Measurements from ENCODE around the gene RASSF5.
A peak's percentile ranks its signal among the peaks of the same experiment; 100 is the strongest.

RASSF5 gene

DNA sequence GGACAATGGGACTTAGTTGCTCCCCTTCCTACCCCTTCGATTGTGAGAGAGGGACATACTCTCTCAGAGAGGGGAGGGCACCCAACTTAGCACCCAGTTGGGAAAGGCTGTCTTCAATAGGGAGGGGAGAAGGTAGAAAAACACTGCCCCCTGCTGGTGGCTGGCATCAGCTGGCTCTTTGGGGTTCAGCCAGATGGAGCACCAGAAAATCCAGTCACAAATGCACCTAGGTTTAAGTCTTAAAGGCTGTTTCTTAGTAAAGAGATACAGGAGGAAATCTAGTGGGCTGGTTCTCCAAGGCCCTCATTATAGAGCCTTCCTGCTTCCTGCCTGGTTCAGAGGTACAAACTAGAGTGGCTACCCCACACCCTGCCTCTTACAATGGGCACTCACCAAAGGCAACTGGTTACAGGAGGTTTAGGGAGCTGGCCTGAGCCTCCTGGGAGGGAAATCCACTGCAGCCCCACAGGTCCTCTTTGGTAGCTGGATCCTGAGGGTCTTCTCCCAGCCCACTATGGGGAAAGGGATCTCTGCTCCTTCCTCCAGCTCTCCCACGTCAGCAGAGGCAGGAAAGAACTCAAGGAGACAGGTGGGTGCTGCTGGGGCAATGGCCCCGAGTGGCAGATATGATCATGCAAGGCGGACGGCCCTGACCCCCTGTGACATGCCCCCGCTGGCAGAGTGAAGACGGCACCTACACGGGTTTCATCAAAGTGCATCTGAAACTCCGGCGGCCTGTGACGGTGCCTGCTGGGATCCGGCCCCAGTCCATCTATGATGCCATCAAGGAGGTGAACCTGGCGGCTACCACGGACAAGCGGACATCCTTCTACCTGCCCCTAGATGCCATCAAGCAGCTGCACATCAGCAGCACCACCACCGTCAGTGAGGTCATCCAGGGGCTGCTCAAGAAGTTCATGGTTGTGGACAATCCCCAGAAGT lies 76.6 kb downstream of the RASSF5 start:
- DNase-seq (ENCODE audit: low read depth in 2 of 2, low spot score in 1 of 2): peak; percentile 79 to 85

DNA sequence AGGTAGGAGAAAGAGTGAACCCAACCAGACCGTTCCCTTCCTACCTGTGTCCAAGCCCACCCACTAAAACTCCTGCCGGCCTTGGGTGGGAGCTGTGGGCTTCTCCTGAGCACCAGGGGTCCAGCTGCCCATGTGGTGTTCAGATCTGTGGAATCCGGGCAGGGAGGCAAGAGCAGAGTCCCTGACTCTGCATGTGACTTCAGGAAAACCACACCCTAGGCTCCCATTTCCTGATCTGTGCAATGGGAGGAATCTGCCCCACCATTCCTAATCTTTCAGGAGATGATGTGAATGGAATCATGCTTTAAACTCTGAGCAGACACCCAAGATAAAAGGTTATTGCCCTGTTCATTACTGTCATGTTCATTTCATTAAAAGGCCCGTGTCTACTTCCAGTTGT lies 77.4 kb downstream of the RASSF5 start:
- no peak for DNase-seq (ENCODE audit: low read depth in 2 of 2, low spot score in 1 of 2)

DNA sequence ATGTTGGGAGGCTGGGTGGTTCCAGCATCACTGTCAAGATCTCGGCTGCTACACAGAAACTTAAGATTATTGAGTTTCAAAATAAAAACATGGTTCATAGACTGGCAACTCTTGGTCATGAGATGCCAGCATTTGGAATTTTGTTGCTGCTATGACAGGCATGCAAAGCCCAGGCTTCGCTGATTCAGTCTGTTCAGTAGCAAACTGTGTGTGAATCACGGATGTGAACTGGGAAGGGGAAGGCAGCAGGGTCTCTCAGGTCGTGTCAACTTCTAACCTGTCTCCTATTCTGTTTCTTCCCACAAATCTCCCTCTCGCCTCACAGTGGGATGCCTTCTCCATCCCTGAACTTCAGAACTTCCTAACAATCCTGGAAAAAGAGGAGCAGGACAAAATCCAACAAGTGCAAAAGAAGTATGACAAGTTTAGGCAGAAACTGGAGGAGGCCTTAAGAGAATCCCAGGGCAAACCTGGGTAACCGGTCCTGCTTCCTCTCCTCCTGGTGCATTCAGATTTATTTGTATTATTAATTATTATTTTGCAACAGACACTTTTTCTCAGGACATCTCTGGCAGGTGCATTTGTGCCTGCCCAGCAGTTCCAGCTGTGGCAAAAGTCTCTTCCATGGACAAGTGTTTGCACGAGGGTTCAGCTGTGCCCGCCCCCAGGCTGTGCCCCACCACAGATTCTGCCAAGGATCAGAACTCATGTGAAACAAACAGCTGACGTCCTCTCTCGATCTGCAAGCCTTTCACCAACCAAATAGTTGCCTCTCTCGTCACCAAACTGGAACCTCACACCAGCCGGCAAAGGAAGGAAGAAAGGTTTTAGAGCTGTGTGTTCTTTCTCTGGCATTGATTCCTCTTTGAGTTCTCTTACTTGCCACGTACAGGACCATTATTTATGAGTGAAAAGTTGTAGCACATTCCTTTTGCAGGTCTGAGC lies 79.4 kb downstream of the RASSF5 start:
- no peak for DNase-seq (ENCODE audit: low read depth in 2 of 2, low spot score in 1 of 2)

DNA sequence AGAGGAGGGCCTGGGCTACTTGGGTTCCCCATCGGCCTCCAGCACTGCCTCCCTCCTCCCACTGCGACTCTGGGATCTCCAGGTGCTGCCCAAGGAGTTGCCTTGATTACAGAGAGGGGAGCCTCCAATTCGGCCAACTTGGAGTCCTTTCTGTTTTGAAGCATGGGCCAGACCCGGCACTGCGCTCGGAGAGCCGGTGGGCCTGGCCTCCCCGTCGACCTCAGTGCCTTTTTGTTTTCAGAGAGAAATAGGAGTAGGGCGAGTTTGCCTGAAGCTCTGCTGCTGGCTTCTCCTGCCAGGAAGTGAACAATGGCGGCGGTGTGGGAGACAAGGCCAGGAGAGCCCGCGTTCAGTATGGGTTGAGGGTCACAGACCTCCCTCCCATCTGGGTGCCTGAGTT lies 80.6 kb downstream of the RASSF5 start:
- DNase-seq (ENCODE audit: low read depth in 2 of 2, low spot score in 1 of 2): no peak

DNA sequence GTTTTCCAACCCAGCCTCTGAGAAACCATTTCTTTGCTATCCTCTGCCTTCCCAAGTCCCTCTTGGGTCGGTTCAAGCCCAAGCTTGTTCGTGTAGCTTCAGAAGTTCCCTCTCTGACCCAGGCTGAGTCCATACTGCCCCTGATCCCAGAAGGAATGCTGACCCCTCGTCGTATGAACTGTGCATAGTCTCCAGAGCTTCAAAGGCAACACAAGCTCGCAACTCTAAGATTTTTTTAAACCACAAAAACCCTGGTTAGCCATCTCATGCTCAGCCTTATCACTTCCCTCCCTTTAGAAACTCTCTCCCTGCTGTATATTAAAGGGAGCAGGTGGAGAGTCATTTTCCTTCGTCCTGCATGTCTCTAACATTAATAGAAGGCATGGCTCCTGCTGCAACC lies 81.2 kb downstream of the RASSF5 start:
- DNase-seq (ENCODE audit: low read depth in 2 of 2, low spot score in 1 of 2): no peak

- no peak for DNase-seq (ENCODE audit: low read depth in 2 of 2, low spot score in 1 of 2)
These were observed 81.9 kb downstream of the RASSF5 start for GRCh38 chr1:206589206-206589605.

DNA sequence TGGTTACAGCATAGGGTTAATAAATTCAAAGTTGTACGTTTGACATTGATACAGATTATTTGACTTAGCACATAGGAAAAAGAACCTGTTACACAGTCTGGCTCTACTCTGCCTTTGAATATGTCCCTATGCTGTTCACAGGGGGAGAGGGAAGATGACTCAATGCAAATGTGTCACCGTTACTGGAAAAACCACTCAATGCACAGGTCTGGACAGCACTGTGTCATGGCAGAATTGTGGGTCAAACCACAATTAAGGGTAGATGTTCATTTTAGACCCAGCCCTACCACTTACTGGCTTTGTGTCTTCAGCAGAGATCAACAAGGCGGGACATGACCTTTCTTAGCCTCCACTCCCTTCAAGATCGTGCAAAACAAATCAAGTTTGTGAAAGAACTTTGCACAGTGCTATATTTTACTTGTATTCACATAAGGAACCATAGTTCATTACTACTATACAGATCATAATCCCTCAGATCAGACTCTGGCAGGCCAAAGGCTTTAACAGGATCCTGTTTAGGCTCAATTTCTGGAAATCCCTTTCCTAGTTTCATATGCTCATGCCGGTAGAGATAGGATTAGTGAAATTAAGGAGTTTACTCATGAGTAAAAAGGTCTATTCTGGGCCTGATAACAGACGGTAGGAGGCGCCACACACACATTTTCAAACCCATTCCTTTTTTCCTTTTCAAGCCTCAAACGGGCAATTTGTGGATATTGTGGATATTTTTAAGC lies 82.9 kb downstream of the RASSF5 start:
- DNase-seq (ENCODE audit: low read depth in 2 of 2, low spot score in 1 of 2): no peak

GRCh38 chr1:206591226-206591625 lies 83.9 kb downstream of the RASSF5 start:
- DNase-seq (ENCODE audit: low read depth in 2 of 2, low spot score in 1 of 2): no peak

- no peak for DNase-seq (ENCODE audit: low read depth in 2 of 2, low spot score in 1 of 2)
These were observed 84.4 kb downstream of the RASSF5 start for GRCh38 chr1:206591696-206592095.

DNA sequence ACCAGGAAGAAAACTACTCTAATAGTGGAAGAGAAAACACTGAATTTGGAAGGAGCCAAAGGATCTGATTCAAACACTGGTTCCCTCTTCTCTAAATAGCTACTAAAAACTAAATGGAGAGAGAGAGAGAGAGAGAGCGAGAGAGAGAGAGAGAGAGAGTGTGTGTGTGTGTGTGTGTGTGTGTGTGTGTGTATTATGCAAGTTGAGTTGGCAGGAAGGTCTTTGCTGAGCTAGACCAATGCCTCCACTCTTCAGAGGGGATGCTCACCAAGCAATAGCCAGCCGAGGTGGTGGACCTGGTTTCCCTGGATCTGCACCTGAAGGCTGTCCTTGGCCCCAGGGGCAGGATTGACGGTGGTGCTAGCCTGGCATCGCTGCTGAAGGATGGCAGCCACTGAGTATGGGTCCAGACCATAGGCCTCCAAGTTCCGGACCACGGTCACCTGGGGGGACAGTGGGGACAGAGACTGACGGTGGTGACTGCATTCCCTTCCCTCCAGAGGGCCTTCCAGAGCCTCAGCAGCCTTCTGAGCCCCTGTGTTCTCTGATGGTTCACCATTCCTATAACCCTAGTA lies 86.1 kb downstream of the RASSF5 start:
- DNase-seq (ENCODE audit: low read depth in 2 of 2, low spot score in 1 of 2): no peak

DNA sequence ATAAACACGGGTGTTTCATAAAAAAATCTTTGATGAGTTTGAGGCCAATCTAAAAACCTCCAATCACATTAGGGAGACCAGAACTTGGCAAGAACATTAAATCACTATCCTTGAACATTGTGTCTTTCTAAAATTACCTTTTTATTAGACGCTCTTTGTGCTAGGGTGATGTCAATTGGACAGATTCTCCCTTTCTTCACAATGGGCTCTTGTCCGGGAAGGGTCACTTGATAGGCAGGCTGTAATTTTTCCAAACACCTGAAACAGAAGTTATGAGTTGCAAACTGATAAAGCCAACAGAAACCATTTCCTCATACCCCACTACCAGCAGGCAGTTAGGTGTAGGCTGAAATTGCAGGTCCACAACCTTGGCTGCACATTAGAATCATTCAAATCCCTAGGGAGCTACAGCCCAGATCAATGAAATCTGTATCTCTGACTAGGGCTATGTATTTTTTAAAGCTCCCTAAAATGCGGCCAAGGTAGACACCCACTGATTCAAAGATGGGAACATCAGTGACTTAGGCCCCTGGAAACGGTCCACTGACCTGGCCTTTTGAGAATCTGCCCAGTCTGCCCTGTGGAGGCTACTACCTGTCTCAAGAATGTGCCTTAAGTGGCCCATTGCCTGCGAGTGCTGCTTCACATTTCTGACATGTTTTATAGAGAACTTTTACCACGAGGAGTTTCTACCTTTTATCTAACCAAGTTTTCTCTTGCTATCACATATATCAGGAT lies 88.4 kb downstream of the RASSF5 start:
- no peak for DNase-seq (ENCODE audit: low read depth in 2 of 2, low spot score in 1 of 2)

DNA sequence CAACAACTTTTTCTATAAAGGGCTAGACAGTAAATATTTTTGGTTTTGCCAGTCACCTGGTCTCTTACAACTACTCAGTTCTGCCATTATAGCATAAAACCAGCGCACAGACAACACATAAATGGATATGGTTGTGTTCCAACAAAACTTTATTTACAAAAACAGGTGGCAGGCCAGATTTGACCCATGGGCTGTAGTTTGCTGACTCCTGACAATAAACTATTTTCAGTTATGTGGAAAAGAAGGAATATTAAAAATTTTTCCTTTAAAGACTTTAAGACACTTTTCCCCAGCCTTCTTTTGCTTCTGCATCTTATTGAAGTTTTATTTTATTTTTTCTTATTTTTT lies 89.0 kb downstream of the RASSF5 start:
- no peak for DNase-seq (ENCODE audit: low read depth in 2 of 2, low spot score in 1 of 2)

- no peak for DNase-seq (ENCODE audit: low read depth in 2 of 2, low spot score in 1 of 2)
These were observed 93.2 kb downstream of the RASSF5 start for GRCh38 chr1:206600527-206600926.

DNA sequence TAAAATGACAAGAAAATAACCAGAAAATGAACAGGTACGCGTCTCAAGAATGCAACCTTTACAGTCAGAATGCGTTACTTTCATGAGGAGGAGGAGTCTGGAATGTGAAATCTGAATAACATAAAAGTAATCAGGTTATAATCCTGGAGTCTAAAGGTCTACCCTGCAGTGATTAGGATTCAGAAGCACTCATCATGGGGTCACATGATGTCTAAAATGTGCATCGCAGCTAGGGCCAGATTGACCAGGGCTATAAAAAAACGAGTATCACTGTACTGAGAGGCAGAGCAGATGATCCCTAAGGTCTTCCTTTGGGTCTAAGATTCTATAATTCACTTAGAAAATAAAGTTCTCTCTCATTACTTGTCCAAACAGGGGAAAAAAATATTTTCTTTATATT lies 97.5 kb downstream of the RASSF5 start:
- DNase-seq (ENCODE audit: low read depth in 2 of 2, low spot score in 1 of 2): no peak

GRCh38 chr1:206606867-206607266 lies 99.5 kb downstream of the RASSF5 start:
- no peak for DNase-seq (ENCODE audit: low read depth in 2 of 2, low spot score in 1 of 2)

GRCh38 chr1:206608108-206608698 lies 100.9 kb downstream of the RASSF5 start:
- DNase-seq (ENCODE audit: low read depth in 2 of 2, low spot score in 1 of 2): peak in 1 of 2 donors; percentile 28

GRCh38 chr1:206609229-206609991 lies 102.1 kb downstream of the RASSF5 start:
- no peak for DNase-seq (ENCODE audit: low read depth in 2 of 2, low spot score in 1 of 2)

DNA sequence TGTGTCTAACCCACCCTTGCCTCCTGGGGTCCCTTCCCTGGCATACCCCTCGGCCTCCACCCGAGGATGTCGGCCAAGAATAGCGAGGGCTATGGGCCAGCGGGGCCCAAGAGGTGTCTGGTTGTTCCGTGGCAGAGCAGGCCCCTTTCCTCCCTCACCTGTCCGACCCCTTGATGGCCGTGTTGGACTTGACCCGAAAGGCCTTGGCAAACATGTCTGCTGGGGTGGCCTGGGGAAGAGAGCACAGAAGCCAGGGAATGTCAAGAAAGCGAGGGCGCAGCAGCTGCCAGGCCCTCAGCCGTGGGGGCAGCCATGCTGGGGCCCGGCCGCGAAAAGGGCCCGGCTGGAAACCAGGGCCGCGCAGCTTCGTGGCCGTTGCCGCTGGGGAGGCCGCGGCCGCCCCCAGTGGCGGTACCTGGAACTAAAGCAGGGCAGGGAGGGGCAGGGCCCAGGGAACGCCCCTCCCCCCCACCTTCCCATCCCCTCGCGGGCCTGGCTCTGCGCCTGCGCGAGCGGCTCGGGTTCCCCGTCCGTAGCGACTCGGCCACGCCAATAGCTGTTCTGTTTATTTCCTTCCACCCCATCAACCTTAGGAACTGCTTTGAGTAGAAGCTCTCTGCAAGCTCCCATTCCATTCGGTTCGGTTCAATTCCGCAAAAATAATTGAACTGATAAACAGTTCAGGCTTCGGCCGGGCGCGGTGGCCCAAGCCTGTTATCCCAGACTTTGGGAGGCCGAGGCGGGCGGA lies 105.0 kb downstream of the RASSF5 start, which contains the start of gene EIF2D:
Gene EIF2D (minus strand): TSS at position 337 of the 748 bp plus-strand sequence. CDS start 123 bp downstream, at position 214.
- DNase-seq (ENCODE audit: low read depth in 2 of 2, low spot score in 1 of 2): peak; percentile 69 to 86

All from stimulated activated CD8-positive, alpha-beta memory T cell treated with anti-CD3 and anti-CD28 coated beads, Interleukin-4, amount 100 ng/mL, for 1 hour (primary cell).